Gastrocnemius medialis (tissue), 4 donors: ENCODE data around the gene PRKCA. TPM values are rescaled to one million over a fixed set of nuclear protein-coding genes. Genes with fewer than 3 reads are reported as not detected.

ENCODE experiments used
- ATAC-seq, 2 donors: fragments of 150-250 bp; one replicate each; pipeline ENCODE4 v1.9.1; 2016
- DNase-seq, 2 donors: peaks; one replicate each; pipeline ENCODE4 v3.0.0-alpha.2; 2019
- H3K27ac ChIP-seq, 4 donors: fragments of 200-600 bp; sonication (generic); 1 replicate in 1 of 4; 2 replicates in 3 of 4; pipeline ENCODE4 v1.5.1; 2016 to 2018; ENCODE audit warnings: mild to moderate bottlenecking in 2 of 4, moderate library complexity in 1 of 4
- H3K27me3 ChIP-seq, 3 donors: fragments of 200-600 bp; sonication (generic) in 2 of 3; 1 replicate in 1 of 3; 2 replicates in 2 of 3; pipeline versions ENCODE4 v1.5.1 to v1.6.0; 2016 to 2019; ENCODE audit warnings: mild to moderate bottlenecking in 1 of 3, moderate library complexity in 1 of 3
- H3K36me3 ChIP-seq, 2 donors: fragments of 200-600 bp; sonication (generic) in 1 of 2; one replicate each; pipeline ENCODE4 v1.5.1; 2017 to 2018
- H3K4me1 ChIP-seq, 2 donors: fragments of 200-600 bp; sonication (generic) in 1 of 2; one replicate each; pipeline ENCODE4 v1.5.1; 2016 to 2017; ENCODE audit warnings: mild to moderate bottlenecking in 2 of 2
- H3K4me3 ChIP-seq, 4 donors: fragments of 200-600 bp; sonication (generic) in 3 of 4; 1 replicate in 1 of 4; 2 replicates in 3 of 4; pipeline ENCODE4 v1.5.1; 2016 to 2019; ENCODE audit warnings: mild to moderate bottlenecking in 2 of 4
- H3K9me3 ChIP-seq, 3 donors: fragments of 200-600 bp; sonication (generic) in 2 of 3; 1 replicate in 1 of 3; 2 replicates in 2 of 3; pipeline ENCODE4 v1.5.1; 2016 to 2019
- CTCF ChIP-seq, 5 experiments: fragments of 450-650 bp in 3 of 5; fragments of 200-600 bp in 2 of 5; sonication (generic) in 2 of 5; IDR thresholded peaks in 4 of 5; conservative IDR thresholded peaks in 1 of 5; 1 replicate in 4 of 5; 2 replicates in 1 of 5; pipeline ENCODE4 v1.5.1; 2016 to 2019; ENCODE audit warnings: antibody characterized with exemption in 5 of 5, mild to moderate bottlenecking in 3 of 5, moderate library complexity in 3 of 5
- POLR2A ChIP-seq, 2 donors: fragments of 450-650 bp; IDR thresholded peaks; one replicate each; pipeline ENCODE4 v1.6.1; 2017; ENCODE audit warnings: antibody characterized with exemption in 2 of 2, mild to moderate bottlenecking in 2 of 2, moderate library complexity in 2 of 2
- in situ Hi-C, 4 donors: fragments of 200-750 bp; cut with MboI; loops; one replicate each; pipeline versions ENCODE4 v1.15.0 to v1.8.0; 2017; ENCODE audit warnings: low sequenced_read_pairs in 4 of 4
- intact Hi-C: fragments of 100-400 bp; cut with DNase I; formaldehyde crosslinking; loops from one replicate; pipeline ENCODE4 v1.15.1; 2023; ENCODE audit warnings: low total_unique reads
- total RNA-seq, 4 donors: library from RNA; depleted of rRNA; stranded (reverse); fragments of >200 nt; gene quantifications; one replicate each; pipeline versions ENCODE4 v1.1.0 to v1.2.3, GENCODE V29; 2016

Gene PRKCA
- total RNA-seq, 4 donors from 2014 or later: 7.6 to 16.8 (median 11.1) TPM

- no peak overlapping the region for H3K27ac ChIP-seq
- no peaks in the 10 kb centered on the region for H3K36me3 ChIP-seq
- in situ Hi-C loops (no loop called here), intact Hi-C loops (no loop called here)
- no peak overlapping the region for H3K4me3 ChIP-seq
- H3K9me3 ChIP-seq: no peaks in the 10 kb centered on the region
- DNase-seq: no peak
- no peak for ATAC-seq
- TF ChIP-seq POLR2A (IDR thresholded peaks at IDR 0.05) (no peak), CTCF (IDR thresholded peaks at IDR 0.05 in 4 of 5, conservative IDR thresholded peaks at IDR 0.05 in 1 of 5) (no peak)
- H3K27me3 ChIP-seq: no peaks in the 10 kb centered on the region
- peaks cover 15 to 18% of the 10 kb centered on the region in 2 donors for H3K4me1 ChIP-seq
Observed at GRCh38 chr17:66848496-66848895, 546.1 kb downstream of the PRKCA start.

GRCh38 chr17:66849032-66849655 lies 546.7 kb downstream of the PRKCA start:
- no peak overlapping the region for H3K27ac ChIP-seq
- DNase-seq: no peak
- intact Hi-C loops: no loop called here
- TF ChIP-seq CTCF (IDR thresholded peaks at IDR 0.05 in 4 of 5, conservative IDR thresholded peaks at IDR 0.05 in 1 of 5): no peak
- TF ChIP-seq POLR2A (IDR thresholded peaks at IDR 0.05): no peak
- no peak overlapping the region for H3K4me3 ChIP-seq
- H3K27me3 ChIP-seq: no peaks in the 10 kb centered on the region
- in situ Hi-C loops: no loop called here
- no peaks in the 10 kb centered on the region for H3K36me3 ChIP-seq
- H3K9me3 ChIP-seq: no peaks in the 10 kb centered on the region
- no peak for ATAC-seq
- peaks cover 15 to 18% of the 10 kb centered on the region in 2 donors for H3K4me1 ChIP-seq

GRCh38 chr17:66849851-66850580 lies 547.6 kb downstream of the PRKCA start:
- in situ Hi-C loops (no loop called here), intact Hi-C loops (no loop called here)
- TF ChIP-seq POLR2A (IDR thresholded peaks at IDR 0.05) (no peak), CTCF (IDR thresholded peaks at IDR 0.05 in 4 of 5, conservative IDR thresholded peaks at IDR 0.05 in 1 of 5) (no peak)
- H3K36me3 ChIP-seq: no peaks in the 10 kb centered on the region
- H3K4me1 ChIP-seq: peaks cover 15 to 18% of the 10 kb centered on the region in 2 donors
- peak in 1 of 2 donors; percentile 25 for DNase-seq
- ATAC-seq: peak; percentile 88 to 95
- no peak overlapping the region for H3K4me3 ChIP-seq
- peak overlapping the region in 1 of 4 donors; percentile 41 for H3K27ac ChIP-seq
- H3K27me3 ChIP-seq: no peaks in the 10 kb centered on the region
- H3K9me3 ChIP-seq: no peaks in the 10 kb centered on the region

GRCh38 chr17:66850692-66851091 lies 548.3 kb downstream of the PRKCA start:
- in situ Hi-C loops: no loop called here
- intact Hi-C loops: no loop called here
- H3K27ac ChIP-seq: peak overlapping the region in 2 of 4 donors; percentile 23 to 24

More at GRCh38 chr17:66850692-66851091, 548.3 kb downstream of the PRKCA start:
- Histone ChIP-seq H3K36me3 (no peaks in the 10 kb centered on the region), H3K4me3 (no peak overlapping the region), H3K4me1 (peaks cover 15 to 18% of the 10 kb centered on the region in 2 donors), H3K27me3 (no peaks in the 10 kb centered on the region), H3K9me3 (no peaks in the 10 kb centered on the region)
- TF ChIP-seq POLR2A (IDR thresholded peaks at IDR 0.05) (no peak), CTCF (IDR thresholded peaks at IDR 0.05 in 4 of 5, conservative IDR thresholded peaks at IDR 0.05 in 1 of 5) (no peak)
- peak in 1 of 2 donors; percentile 47 for ATAC-seq
- DNase-seq: no peak
